PC-9 (cell line): Measurements from ENCODE around the gene SIPA1L3. TPM values are rescaled to one million over a fixed set of nuclear protein-coding genes. Genes with fewer than 3 reads are reported as not detected.
A peak's percentile ranks its signal among the peaks of the same experiment; 100 is the strongest.

Experiments used
- BruUV-seq: library from RNA; stranded (reverse); fragments of 400-500 nt; replicated peaks from 2 replicates; lab custom pipeline; 2021; lab: Mats Ljungman, UMichigan
- CTCF ChIA-PET: fragments of 300-600 bp; sonication (Branson Sonifier 250); formaldehyde crosslinking; loops from one replicate; lab custom pipeline; 2022; ENCODE audit warnings: antibody characterized with exemption; lab: Charles Lee
- POLR2A ChIA-PET: fragments of 300-600 bp; sonication (Branson Sonifier 250); formaldehyde crosslinking; loops from one replicate; lab custom pipeline; 2022; ENCODE audit warnings: antibody characterized with exemption; ENCODE audit not compliant: unreplicated experiment; lab: Charles Lee
- DNase-seq, 2 experiments: peaks; one replicate each; pipeline versions ENCODE4 v3.0.0 to v3.0.0-alpha.2; 2015 to 2022; ENCODE audit warnings: mixed read lengths in 1 of 2
- H2AFZ ChIP-seq: fragments of 200-600 bp; sonication (generic); 2 replicates; pipeline ENCODE4 v1.8.1; 2017; ENCODE audit warnings: antibody characterized with exemption
- H3F3A ChIP-seq: fragments of 200-600 bp; sonication (generic); 2 replicates; pipeline ENCODE4 v1.8.1; 2017; ENCODE audit warnings: antibody characterized with exemption, mild to moderate bottlenecking, low read depth; ENCODE audit not compliant: insufficient read depth
- H3K27ac ChIP-seq: fragments of 200-600 bp; sonication (generic); 2 replicates; pipeline ENCODE4 v1.6.1; 2016; ENCODE audit warnings: mixed run types
- H3K27me3 ChIP-seq: fragments of 200-600 bp; sonication (generic); 2 replicates; pipeline ENCODE4 v1.6.1; 2016; ENCODE audit warnings: low read depth, mixed run types; ENCODE audit not compliant: insufficient read depth
- H3K36me3 ChIP-seq: fragments of 200-600 bp; sonication (generic); 2 replicates; pipeline ENCODE4 v1.6.1; 2016; ENCODE audit warnings: low read depth, mixed run types
- H3K4me1 ChIP-seq: fragments of 200-600 bp; sonication (generic); replicated peaks from 2 replicates; pipeline ENCODE4 v1.6.1; 2016; ENCODE audit warnings: mixed run types; ENCODE audit not compliant: insufficient read depth
- H3K4me2 ChIP-seq: fragments of 200-600 bp; sonication (generic); 2 replicates; pipeline ENCODE4 v1.6.1; 2017; ENCODE audit warnings: mixed run types
- H3K4me3 ChIP-seq: fragments of 200-600 bp; sonication (generic); 2 replicates; pipeline ENCODE4 v1.6.1; 2016; ENCODE audit warnings: mixed run types
- H3K79me2 ChIP-seq: fragments of 200-600 bp; sonication (generic); 2 replicates; pipeline ENCODE4 v1.6.1; 2017; ENCODE audit warnings: low read depth, mixed run types
- H3K9me2 ChIP-seq: fragments of 200-600 bp; sonication (generic); 2 replicates; pipeline ENCODE4 v1.8.1; 2017; ENCODE audit warnings: mild to moderate bottlenecking; ENCODE audit not compliant: insufficient read depth
- H3K9me3 ChIP-seq: fragments of 200-600 bp; sonication (generic); 2 replicates; pipeline ENCODE4 v1.8.1; 2016; ENCODE audit warnings: low read depth; ENCODE audit not compliant: insufficient read depth
- H4K20me1 ChIP-seq: fragments of 200-600 bp; sonication (generic); 2 replicates; pipeline ENCODE4 v1.8.1; 2017; ENCODE audit not compliant: insufficient read depth
- CTCF ChIP-seq: fragments of 200-600 bp; sonication (generic); conservative IDR thresholded peaks from 2 replicates; pipeline ENCODE4 v1.6.1; 2017; ENCODE audit warnings: mixed run types, antibody characterized with exemption, mild to moderate bottlenecking, moderate library complexity
- EZH2 ChIP-seq: fragments of 200-600 bp; sonication (generic); IDR thresholded peaks from 2 replicates; pipeline ENCODE4 v1.8.0; 2017; ENCODE audit warnings: antibody characterized with exemption, low read depth
- intact Hi-C: fragments of 100-400 bp; cut with micrococcal nuclease; formaldehyde crosslinking; loops from one replicate; pipeline ENCODE4 v1.10.0; 2022; ENCODE audit not compliant: unreplicated experiment
- total RNA-seq: library from RNA; stranded (reverse); gene quantifications from 2 replicates; pipeline ENCODE4 v1.2.3, GENCODE V29; 2021

SIPA1L3 gene
- total RNA-seq, 1 experiment from 2014 or later = 55.2 TPM

DNA sequence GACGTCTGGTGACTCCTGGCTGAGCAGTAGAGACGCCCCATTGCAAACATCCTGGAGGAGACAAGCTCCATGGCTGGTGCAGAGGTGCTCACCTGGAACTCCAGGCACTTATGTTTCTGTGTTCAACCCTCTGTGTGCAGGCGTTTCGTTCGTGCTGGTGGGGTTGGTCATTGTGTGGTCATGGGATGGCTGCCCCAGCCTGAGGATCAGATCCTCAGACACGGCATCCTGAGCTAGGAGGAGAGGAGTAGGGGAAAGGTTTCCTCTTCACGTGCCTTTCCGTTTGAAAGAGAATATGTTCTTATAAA is 87.8 kb downstream of the SIPA1L3 start:
- Histone ChIP-seq H3K27me3 (no peaks in the 10 kb centered on the region), H3K9me3 (no peaks in the 10 kb centered on the region), H3K79me2 (peaks cover 16% of the 10 kb centered on the region), H4K20me1 (no peaks in the 10 kb centered on the region; the same call in 1 of the 2 replicates), H3K4me2 (no peak overlapping the region), H3K9me2 (no peaks in the 10 kb centered on the region), H2AFZ (no peak overlapping the region), H3F3A (peaks cover 34% of the 10 kb centered on the region), H3K27ac (no peak overlapping the region), H3K4me3 (no peak overlapping the region), H3K4me1 (peaks cover 33% of the 10 kb centered on the region), H3K36me3 (no peaks in the 10 kb centered on the region)
- no peak for TF ChIP-seq CTCF
- TF ChIP-seq EZH2 = no peak
- POLR2A ChIA-PET = interaction anchor here (0.6 kb wide), 1 partner anchor 11 kb away, joined by 10 read pairs; no protein-coding TSS in a partner anchor
- intact Hi-C loops = loop anchor here (5.0 kb wide), 1 partner anchor 103 kb away; no protein-coding TSS in a partner anchor
- no peak for DNase-seq
- BruUV-seq = no TSS peak
- CTCF ChIA-PET = no interaction called here

GRCh38 chr19:37995346-37995745 is 88.3 kb downstream of the SIPA1L3 start:
- Histone ChIP-seq H4K20me1 (no peaks in the 10 kb centered on the region), H3K4me2 (no peak overlapping the region), H3K9me3 (no peaks in the 10 kb centered on the region), H2AFZ (no peak overlapping the region), H3K27me3 (no peaks in the 10 kb centered on the region), H3K27ac (no peak overlapping the region), H3F3A (peaks cover 30% of the 10 kb centered on the region), H3K9me2 (no peaks in the 10 kb centered on the region), H3K4me1 (peaks cover 27% of the 10 kb centered on the region), H3K36me3 (no peaks in the 10 kb centered on the region), H3K79me2 (peaks cover 18% of the 10 kb centered on the region), H3K4me3 (no peak overlapping the region)
- no peak for TF ChIP-seq CTCF
- intact Hi-C loops = no loop called here
- POLR2A ChIA-PET = no interaction called here
- BruUV-seq = no TSS peak
- CTCF ChIA-PET = no interaction called here
- no peak for DNase-seq

DNA sequence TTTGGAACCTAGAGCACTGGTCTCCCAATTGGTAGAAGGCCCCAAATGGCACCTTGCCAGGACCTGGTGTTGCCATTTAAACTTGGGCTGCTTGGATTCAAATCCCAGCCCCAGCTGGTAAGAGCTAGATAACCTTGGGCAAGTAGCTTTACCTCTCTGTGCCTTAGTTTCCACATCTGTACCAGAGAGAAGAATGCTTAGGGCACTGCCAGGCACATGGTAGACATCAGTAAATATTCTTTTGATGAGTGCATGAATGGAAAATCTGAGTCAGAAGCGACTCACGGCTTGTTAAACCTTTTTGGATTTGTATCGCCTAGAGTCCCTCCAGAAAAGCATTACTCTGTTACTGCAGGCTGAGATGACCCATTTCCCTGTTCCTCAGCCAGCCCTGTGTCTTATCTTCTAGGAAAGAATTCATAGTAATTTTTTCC is 90.9 kb downstream of the SIPA1L3 start:
- no peaks in the 10 kb centered on the region for H3K9me3 ChIP-seq
- peaks cover 19% of the 10 kb centered on the region; the same call in 1 of the 2 replicates for H3K79me2 ChIP-seq
- peak in 1 of 2 experiments; percentile 77 for DNase-seq
- no peaks in the 10 kb centered on the region for H3K36me3 ChIP-seq
- no peak overlapping the region for H3K4me2 ChIP-seq
- peaks cover 7% of the 10 kb centered on the region for H3K4me1 ChIP-seq
- no peak overlapping the region for H3K4me3 ChIP-seq
- intact Hi-C loops = no loop called here
- H3K9me2 ChIP-seq = no peaks in the 10 kb centered on the region
- H3F3A ChIP-seq = peaks cover 11% of the 10 kb centered on the region
- TF ChIP-seq CTCF (no peak), EZH2 (no peak)
- H4K20me1 ChIP-seq = no peaks in the 10 kb centered on the region
- H2AFZ ChIP-seq = no peak overlapping the region
- H3K27me3 ChIP-seq = no peaks in the 10 kb centered on the region
- H3K27ac ChIP-seq = peak overlapping the region; percentile 24; the same call in 1 of the 2 replicates
- ChIA-PET CTCF (no interaction called here), POLR2A (interaction anchor here (0.6 kb wide), 1 partner anchor 19 kb away, joined by 3 read pairs; no protein-coding TSS in a partner anchor)
- BruUV-seq = no TSS peak
